ENCODE results near the gene S100A6.

S100A6 gene

GRCh38 chr1:153503766-153504165, 32.0 kb downstream of the S100A6 start:
- DNase-seq (ENCODE audit: low read depth) = no peak

GRCh38 chr1:153498746-153499145, 37.0 kb downstream of the S100A6 start:
- DNase-seq (ENCODE audit: low read depth) = no peak

- DNase-seq (ENCODE audit: low read depth) = no peak
These were observed 40.3 kb downstream of the S100A6 start for GRCh38 chr1:153495536-153495935.

GRCh38 chr1:153494976-153495535, 40.7 kb downstream of the S100A6 start:
- peak; percentile 78 for DNase-seq (ENCODE audit: low read depth)

GRCh38 chr1:153493343-153493960, 42.3 kb downstream of the S100A6 start:
- no peak for DNase-seq (ENCODE audit: low read depth)

GRCh38 chr1:153490272-153491051, 45.3 kb downstream of the S100A6 start:
- no peak for DNase-seq (ENCODE audit: low read depth)

GRCh38 chr1:153488731-153489130, 47.1 kb downstream of the S100A6 start:
- no peak for DNase-seq (ENCODE audit: low read depth)

- no peak for DNase-seq (ENCODE audit: low read depth)
These were observed 48.1 kb downstream of the S100A6 start for GRCh38 chr1:153487707-153488106.

GRCh38 chr1:153485863-153486262, 49.9 kb downstream of the S100A6 start:
- DNase-seq (ENCODE audit: low read depth) = no peak

All from activated T-cell treated with anti-CD3 and anti-CD28 coated beads for 1 hour (primary cell).